H9 (cell line): ENCODE measurements around the gene PHYHIPL. TPM values are rescaled to one million over a fixed set of nuclear protein-coding genes. Genes with fewer than 3 reads are reported as not detected.

Source experiments
- DNase-seq: peaks from one replicate; pipeline ENCODE4 v3.0.0-alpha.2; 2017
- H2AFZ ChIP-seq: one replicate; pipeline ENCODE4 v1.6.1; 2013; ENCODE audit warnings: mild to moderate bottlenecking, low read length, control low read depth, moderate library complexity
- H2AK5ac ChIP-seq: 2 replicates; pipeline ENCODE4 v1.6.1; 2013; ENCODE audit warnings: low read length, control low read depth, mixed read lengths; ENCODE audit not compliant: insufficient read length
- H2BK120ac ChIP-seq: one replicate; pipeline ENCODE4 v1.6.1; 2013; ENCODE audit warnings: low read depth, mild to moderate bottlenecking, low read length, control low read depth, inconsistent platforms; ENCODE audit not compliant: poor library complexity, severe bottlenecking
- H2BK12ac ChIP-seq: 2 replicates; pipeline ENCODE4 v1.6.1; 2013; ENCODE audit warnings: low read length, control low read depth, mixed read lengths, low read depth; ENCODE audit not compliant: insufficient read length
- H2BK15ac ChIP-seq: 2 replicates; pipeline ENCODE4 v1.6.1; 2013; ENCODE audit warnings: low read depth, low read length, control low read depth
- H2BK20ac ChIP-seq: one replicate; pipeline ENCODE4 v1.6.1; 2013; ENCODE audit warnings: low read depth, mild to moderate bottlenecking, low read length, control low read depth, inconsistent platforms; ENCODE audit not compliant: poor library complexity, severe bottlenecking
- H2BK5ac ChIP-seq: 2 replicates; pipeline ENCODE4 v1.6.1; 2013; ENCODE audit warnings: low read length, control low read depth, mixed read lengths; ENCODE audit not compliant: insufficient read length
- H3K14ac ChIP-seq: 2 replicates; pipeline ENCODE4 v1.6.1; 2013; ENCODE audit warnings: low read length, control low read depth; ENCODE audit not compliant: insufficient read depth
- H3K18ac ChIP-seq: 2 replicates; pipeline ENCODE4 v1.6.1; 2013; ENCODE audit warnings: low read depth, mild to moderate bottlenecking, mixed read lengths, low read length, control low read depth; ENCODE audit not compliant: insufficient read length
- H3K23ac ChIP-seq: 2 replicates; pipeline ENCODE4 v1.6.1; 2013; ENCODE audit warnings: low read length, control low read depth, mixed read lengths, low read depth; ENCODE audit not compliant: insufficient read length
- H3K23me2 ChIP-seq: 2 replicates; pipeline ENCODE4 v1.6.1; 2013; ENCODE audit warnings: low read depth, mild to moderate bottlenecking, mixed read lengths, low read length, control low read depth; ENCODE audit not compliant: insufficient read length, poor library complexity, severe bottlenecking
- H3K27ac ChIP-seq: 2 replicates; pipeline ENCODE4 v1.5.1; 2013; ENCODE audit warnings: low read length, control low read depth, mixed read lengths, low read depth; ENCODE audit not compliant: insufficient read length
- H3K27me3 ChIP-seq: 2 replicates; pipeline ENCODE4 v1.6.1; 2013; ENCODE audit warnings: low read length, control low read depth, inconsistent platforms; ENCODE audit not compliant: insufficient read depth
- H3K4ac ChIP-seq: 2 replicates; pipeline ENCODE4 v1.6.1; 2013; ENCODE audit warnings: low read depth, mild to moderate bottlenecking, control low read depth, inconsistent platforms, low read length, moderate library complexity
- H3K4me1 ChIP-seq: 2 replicates; pipeline ENCODE4 v1.6.1; 2013; ENCODE audit warnings: low read length, control low read depth, inconsistent platforms; ENCODE audit not compliant: insufficient read depth
- H3K4me2 ChIP-seq: 2 replicates; pipeline ENCODE4 v1.6.1; 2013; ENCODE audit warnings: low read length, control low read depth, mixed read lengths; ENCODE audit not compliant: insufficient read length, insufficient read depth
- H3K56ac ChIP-seq: 2 replicates; pipeline ENCODE4 v1.6.1; 2013; ENCODE audit warnings: low read depth, mild to moderate bottlenecking, mixed read lengths, low read length, control low read depth; ENCODE audit not compliant: insufficient read length
- H3K79me1 ChIP-seq: 2 replicates; pipeline ENCODE4 v1.6.1; 2013; ENCODE audit warnings: low read depth, mild to moderate bottlenecking, moderate library complexity, low read length, control low read depth, inconsistent platforms; ENCODE audit not compliant: insufficient read depth, poor library complexity, severe bottlenecking
- H3K79me2 ChIP-seq: 2 replicates; pipeline ENCODE4 v1.6.1; 2013; ENCODE audit warnings: low read length, control low read depth, inconsistent platforms; ENCODE audit not compliant: insufficient read depth
- H3K9ac ChIP-seq: 2 replicates; pipeline ENCODE4 v1.6.1; 2013; ENCODE audit warnings: low read length, control low read depth, mixed read lengths; ENCODE audit not compliant: insufficient read length; ENCODE audit errors: extremely low read depth
- H3K9me3 ChIP-seq: one replicate; pipeline ENCODE4 v1.6.1; 2013; ENCODE audit warnings: low read depth, low read length, inconsistent platforms; ENCODE audit not compliant: control insufficient read depth
- H3T11ph ChIP-seq: one replicate; pipeline ENCODE4 v1.6.1; 2013; ENCODE audit warnings: mild to moderate bottlenecking, low read length, control low read depth, inconsistent platforms
- H4K20me1 ChIP-seq: one replicate; pipeline ENCODE4 v1.6.1; 2013; ENCODE audit not compliant: control insufficient read depth, insufficient read length, insufficient read depth
- H4K5ac ChIP-seq: 2 replicates; pipeline ENCODE4 v1.6.1; 2013; ENCODE audit warnings: low read depth, mild to moderate bottlenecking, mixed read lengths, low read length, control low read depth; ENCODE audit not compliant: insufficient read length
- H4K8ac ChIP-seq: replicated peaks from 2 replicates; pipeline ENCODE4 v1.6.1; 2013; ENCODE audit warnings: low read length, control low read depth, mixed read lengths, low read depth; ENCODE audit not compliant: insufficient read length
- H4K91ac ChIP-seq: 2 replicates; pipeline ENCODE4 v1.6.1; 2013; ENCODE audit warnings: low read depth, mild to moderate bottlenecking, moderate library complexity, mixed read lengths, low read length, control low read depth; ENCODE audit not compliant: insufficient read length
- H3K27ac Mint-ChIP-seq, 3 experiments: 2 replicates in 2 of 3; 3 replicates in 1 of 3; pipeline ENCODE4 v1.8.0; 2020 to 2021; ENCODE audit warnings: mixed read lengths in 3 of 3, mild to moderate bottlenecking in 1 of 3, moderate library complexity in 1 of 3
- H3K27me3 Mint-ChIP-seq: 2 replicates; pipeline ENCODE4 v1.8.0; 2021; ENCODE audit warnings: low read depth, mild to moderate bottlenecking, moderate library complexity, mixed read lengths
- H3K36me3 Mint-ChIP-seq, 3 experiments: 2 replicates in 2 of 3; 3 replicates in 1 of 3; pipeline ENCODE4 v1.8.0; 2020 to 2021; ENCODE audit warnings: low read depth in 3 of 3, mixed read lengths in 3 of 3; ENCODE audit not compliant: insufficient read depth in 1 of 3
- H3K4me1 Mint-ChIP-seq, 2 experiments: 2 replicates each; pipeline ENCODE4 v1.8.0; 2020; ENCODE audit warnings: mixed read lengths in 2 of 2
- H3K4me3 Mint-ChIP-seq, 2 experiments: 2 replicates in 1 of 2; 3 replicates in 1 of 2; pipeline ENCODE4 v1.8.0; 2020 to 2021; ENCODE audit warnings: mild to moderate bottlenecking in 2 of 2, mixed read lengths in 2 of 2, moderate library complexity in 1 of 2
- H3K9me3 Mint-ChIP-seq, 2 experiments: 2 replicates in 1 of 2; 3 replicates in 1 of 2; pipeline ENCODE4 v1.8.0; 2020; ENCODE audit warnings: mild to moderate bottlenecking in 2 of 2, mixed read lengths in 2 of 2, moderate library complexity in 1 of 2
- WGBS: extraction: QIAGEN DNeasy Blood & Tissue Kit; methylation state at CpG from one replicate; pipeline ENCODE4 v1.1.7; 2013; ENCODE audit warnings: missing lambda C conversion rate, low lambda C conversion rate, mixed read lengths; ENCODE audit not compliant: insufficient read length; ENCODE audit errors: extremely low coverage; 5-methylcytosine and 5-hydroxymethylcytosine counted together
- total RNA-seq: library from RNA; stranded (reverse); gene quantifications from 2 replicates; pipeline ENCODE4 v1.2.1, GENCODE V29; 2021
- TF ChIP-seq, protein P1 (sequence below): fragments of 200-600 bp; sonication (generic); conservative IDR thresholded peaks from 3 replicates; pipeline ENCODE4 v1.8.0; 2021; ENCODE audit warnings: antibody characterized with exemption, mild to moderate bottlenecking

The PHYHIPL gene
- total RNA-seq, 1 experiment from 2014 or later, result 0.44 TPM

DNA sequence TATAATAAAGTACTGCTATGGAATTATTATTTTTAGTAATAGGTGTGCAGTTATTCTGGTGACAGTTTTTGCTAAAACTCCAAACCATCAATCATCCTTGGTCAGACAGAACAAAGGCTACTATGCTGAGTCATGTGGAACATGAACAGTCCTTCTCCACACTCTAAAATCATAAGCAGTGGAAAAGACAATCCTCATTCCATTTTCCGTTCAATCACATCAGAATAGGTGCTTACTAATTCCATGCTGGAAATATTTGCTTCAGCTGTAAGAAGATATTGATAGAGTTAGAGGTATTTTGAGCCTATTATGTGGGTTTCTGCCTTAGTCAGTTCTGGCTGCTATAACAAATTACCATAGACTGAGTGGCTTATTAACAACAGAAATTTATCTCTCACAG, 103.0 kb downstream of the PHYHIPL start:
- no peak overlapping the region for H3K56ac ChIP-seq
- TF ChIP-seq, protein P1, sequence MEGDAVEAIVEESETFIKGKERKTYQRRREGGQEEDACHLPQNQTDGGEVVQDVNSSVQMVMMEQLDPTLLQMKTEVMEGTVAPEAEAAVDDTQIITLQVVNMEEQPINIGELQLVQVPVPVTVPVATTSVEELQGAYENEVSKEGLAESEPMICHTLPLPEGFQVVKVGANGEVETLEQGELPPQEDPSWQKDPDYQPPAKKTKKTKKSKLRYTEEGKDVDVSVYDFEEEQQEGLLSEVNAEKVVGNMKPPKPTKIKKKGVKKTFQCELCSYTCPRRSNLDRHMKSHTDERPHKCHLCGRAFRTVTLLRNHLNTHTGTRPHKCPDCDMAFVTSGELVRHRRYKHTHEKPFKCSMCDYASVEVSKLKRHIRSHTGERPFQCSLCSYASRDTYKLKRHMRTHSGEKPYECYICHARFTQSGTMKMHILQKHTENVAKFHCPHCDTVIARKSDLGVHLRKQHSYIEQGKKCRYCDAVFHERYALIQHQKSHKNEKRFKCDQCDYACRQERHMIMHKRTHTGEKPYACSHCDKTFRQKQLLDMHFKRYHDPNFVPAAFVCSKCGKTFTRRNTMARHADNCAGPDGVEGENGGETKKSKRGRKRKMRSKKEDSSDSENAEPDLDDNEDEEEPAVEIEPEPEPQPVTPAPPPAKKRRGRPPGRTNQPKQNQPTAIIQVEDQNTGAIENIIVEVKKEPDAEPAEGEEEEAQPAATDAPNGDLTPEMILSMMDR, result no peak
- H2BK20ac ChIP-seq, result no peak overlapping the region
- H3T11ph ChIP-seq, result no peak overlapping the region
- H4K20me1 ChIP-seq, result no peaks in the 10 kb centered on the region
- no peak overlapping the region for H2BK5ac ChIP-seq
- no peak overlapping the region for H2BK15ac ChIP-seq
- Mint-ChIP-seq H3K9me3 (no peaks in the 10 kb centered on the region), H3K27ac (no peak overlapping the region), H3K27me3 (no peaks in the 10 kb centered on the region), H3K36me3 (no peaks in the 10 kb centered on the region), H3K4me3 (no peak overlapping the region), H3K4me1 (peaks cover 18% of the 10 kb centered on the region in 2 experiments)
- H3K9ac ChIP-seq, result no peak overlapping the region
- no peaks in the 10 kb centered on the region for H3K79me1 ChIP-seq
- H3K9me3 ChIP-seq, result no peaks in the 10 kb centered on the region
- no peak overlapping the region for H2AFZ ChIP-seq
- H2BK12ac ChIP-seq, result no peak overlapping the region
- H4K5ac ChIP-seq, result no peak overlapping the region
- no peaks in the 10 kb centered on the region; the same call in 1 of the 2 replicates for H3K4me1 ChIP-seq
- no CpG with 5 or more reads among the region's 1 CpG for WGBS
- no peak overlapping the region for H3K23ac ChIP-seq
- no peaks in the 10 kb centered on the region for H3K79me2 ChIP-seq
- no peak overlapping the region for H4K91ac ChIP-seq
- no peak for DNase-seq
- H3K23me2 ChIP-seq, result no peaks in the 10 kb centered on the region
- no peak overlapping the region for H3K27ac ChIP-seq
- no peak overlapping the region for H2BK120ac ChIP-seq
- H3K14ac ChIP-seq, result no peak overlapping the region
- H3K27me3 ChIP-seq, result no peaks in the 10 kb centered on the region
- H2AK5ac ChIP-seq, result no peak overlapping the region
- H3K4ac ChIP-seq, result no peak overlapping the region
- H4K8ac ChIP-seq, result no peak overlapping the region
- no peak overlapping the region for H3K4me2 ChIP-seq
- no peak overlapping the region for H3K18ac ChIP-seq
